ENCODE measurements around the gene EYA2. TPM values are rescaled to one million over a fixed set of nuclear protein-coding genes. Genes with fewer than 3 reads are reported as not detected.

EYA2 gene
- total RNA-seq, 1 donor = 1.6 TPM

- no peak overlapping the region for H3K4me3 ChIP-seq (ENCODE audit: low read depth, low read length)
- TF ChIP-seq, protein P1, sequence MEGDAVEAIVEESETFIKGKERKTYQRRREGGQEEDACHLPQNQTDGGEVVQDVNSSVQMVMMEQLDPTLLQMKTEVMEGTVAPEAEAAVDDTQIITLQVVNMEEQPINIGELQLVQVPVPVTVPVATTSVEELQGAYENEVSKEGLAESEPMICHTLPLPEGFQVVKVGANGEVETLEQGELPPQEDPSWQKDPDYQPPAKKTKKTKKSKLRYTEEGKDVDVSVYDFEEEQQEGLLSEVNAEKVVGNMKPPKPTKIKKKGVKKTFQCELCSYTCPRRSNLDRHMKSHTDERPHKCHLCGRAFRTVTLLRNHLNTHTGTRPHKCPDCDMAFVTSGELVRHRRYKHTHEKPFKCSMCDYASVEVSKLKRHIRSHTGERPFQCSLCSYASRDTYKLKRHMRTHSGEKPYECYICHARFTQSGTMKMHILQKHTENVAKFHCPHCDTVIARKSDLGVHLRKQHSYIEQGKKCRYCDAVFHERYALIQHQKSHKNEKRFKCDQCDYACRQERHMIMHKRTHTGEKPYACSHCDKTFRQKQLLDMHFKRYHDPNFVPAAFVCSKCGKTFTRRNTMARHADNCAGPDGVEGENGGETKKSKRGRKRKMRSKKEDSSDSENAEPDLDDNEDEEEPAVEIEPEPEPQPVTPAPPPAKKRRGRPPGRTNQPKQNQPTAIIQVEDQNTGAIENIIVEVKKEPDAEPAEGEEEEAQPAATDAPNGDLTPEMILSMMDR (IDR thresholded peaks at IDR 0.05; ENCODE audit: insufficient read depth, low read length) = no peak
- no peak for DNase-seq (ENCODE audit: low read depth)
These were observed 70.8 kb downstream of the EYA2 start for GRCh38 chr20:46965477-46965876.

DNA sequence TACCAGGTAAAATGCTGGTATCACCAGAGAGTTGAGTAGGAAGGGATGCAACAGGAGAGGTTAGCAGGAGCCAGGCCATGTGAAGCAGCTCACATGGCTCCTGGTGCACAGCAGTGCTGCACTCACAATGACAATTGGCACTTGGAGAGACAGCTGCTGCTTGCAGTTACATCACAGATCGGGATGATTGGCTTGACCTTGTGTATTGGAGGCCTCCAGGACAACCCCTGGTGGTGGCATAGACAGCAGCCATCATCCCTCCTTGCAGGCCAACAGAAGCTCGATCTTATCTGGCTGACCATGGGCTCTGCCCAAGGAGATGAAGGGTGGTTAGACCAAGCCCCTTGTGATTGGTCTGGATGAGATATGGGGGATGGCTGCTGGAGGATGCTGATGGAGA lies 73.0 kb downstream of the EYA2 start:
- H3K4me3 ChIP-seq (ENCODE audit: low read depth, low read length) = no peak overlapping the region
- TF ChIP-seq, protein P1 (IDR thresholded peaks at IDR 0.05; ENCODE audit: insufficient read depth, low read length) = no peak
- no peak for DNase-seq (ENCODE audit: low read depth)

DNA sequence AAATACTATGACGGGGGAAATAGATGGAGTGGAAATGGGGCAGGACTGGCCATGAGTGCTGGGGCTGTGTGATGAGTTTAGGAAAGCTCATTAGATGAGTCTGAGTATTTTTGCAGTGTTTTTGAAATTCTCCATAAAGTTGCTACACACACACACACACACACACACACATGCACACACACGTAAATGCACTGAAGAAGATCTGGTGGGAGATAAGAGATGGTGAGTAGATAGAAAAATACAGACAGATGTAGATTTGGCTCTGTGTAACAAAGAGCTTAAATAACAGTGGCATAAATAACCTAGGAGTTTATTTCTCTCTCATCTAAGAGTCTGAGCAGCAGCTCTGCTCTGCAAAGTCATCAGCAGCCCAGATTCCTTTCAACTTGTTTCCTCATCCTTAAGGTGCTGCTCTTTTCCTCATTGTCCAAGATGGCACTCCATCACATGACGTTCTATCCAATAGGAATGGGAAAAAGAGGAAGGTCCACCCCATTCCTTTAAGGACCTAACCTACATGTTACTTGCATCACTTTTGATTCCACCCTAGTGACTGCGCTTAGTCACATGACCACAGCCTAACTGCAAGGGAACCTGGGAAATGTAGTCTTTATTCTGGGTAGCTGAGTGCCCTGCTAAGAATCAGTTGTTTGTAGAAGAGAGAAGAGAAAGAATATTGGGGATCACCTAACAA lies 76.4 kb downstream of the EYA2 start:
- TF ChIP-seq, protein P1 (IDR thresholded peaks at IDR 0.05; ENCODE audit: insufficient read depth, low read length) = no peak
- DNase-seq (ENCODE audit: low read depth) = peak; percentile 91
- no peak overlapping the region for H3K4me3 ChIP-seq (ENCODE audit: low read depth, low read length)

DNA sequence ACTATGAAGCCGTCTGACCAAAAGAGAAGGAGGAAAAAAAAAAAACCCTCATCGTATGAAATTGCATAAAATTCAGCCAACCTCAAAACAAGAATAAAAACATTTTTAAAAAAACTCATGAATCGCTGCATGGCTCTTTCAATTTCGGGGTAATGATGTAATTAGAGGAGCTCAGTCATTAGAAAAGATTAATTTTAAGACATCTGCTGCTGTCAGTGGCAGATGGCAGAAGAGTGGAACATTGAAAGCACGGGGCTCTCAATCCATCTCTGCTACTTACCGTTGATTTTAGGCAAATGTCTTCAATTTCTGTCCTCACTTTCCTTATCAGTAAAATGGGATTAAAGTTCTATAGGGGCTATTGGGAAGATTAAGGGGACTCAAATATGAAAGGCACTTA lies 79.1 kb downstream of the EYA2 start:
- no peak overlapping the region for H3K4me3 ChIP-seq (ENCODE audit: low read depth, low read length)
- DNase-seq (ENCODE audit: low read depth) = no peak
- TF ChIP-seq, protein P1 (IDR thresholded peaks at IDR 0.05; ENCODE audit: insufficient read depth, low read length) = no peak

DNA sequence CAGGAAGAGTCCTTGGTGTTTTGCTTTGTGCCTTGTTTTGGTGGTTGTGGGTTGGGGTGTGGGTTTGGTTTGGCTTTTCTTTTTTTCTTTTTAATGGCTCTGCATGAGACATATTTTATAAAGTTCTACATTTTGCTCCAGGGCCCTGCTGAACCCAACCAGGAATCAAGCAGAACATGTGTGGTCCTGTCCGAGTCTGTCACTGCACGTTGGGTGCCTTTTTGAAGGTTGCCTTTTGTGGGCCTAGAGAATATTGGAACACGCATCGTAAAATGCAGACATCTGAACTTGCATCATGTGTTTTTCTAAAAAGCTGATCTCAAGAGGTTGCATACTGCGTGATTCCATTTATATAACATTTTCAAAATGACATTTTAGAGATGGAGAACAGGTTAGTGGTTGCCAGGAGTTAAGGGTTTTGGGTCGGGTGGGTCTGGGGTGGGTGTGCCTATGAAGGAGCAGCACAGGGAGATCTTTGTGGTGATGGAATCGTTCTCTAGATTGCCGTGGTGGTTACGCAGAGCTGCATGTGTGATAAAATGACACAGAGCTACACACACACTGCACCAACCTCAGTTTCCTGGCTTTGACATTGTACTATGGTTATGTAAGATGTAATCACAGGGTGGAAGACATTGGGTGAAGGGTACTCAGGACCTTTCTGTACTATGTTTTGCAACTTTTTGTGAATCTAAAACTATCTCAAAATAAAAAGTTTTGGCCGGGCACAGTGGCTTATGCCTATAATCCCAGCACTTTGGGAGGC lies 80.2 kb downstream of the EYA2 start:
- DNase-seq (ENCODE audit: low read depth) = no peak
- TF ChIP-seq, protein P1 (IDR thresholded peaks at IDR 0.05; ENCODE audit: insufficient read depth, low read length) = no peak
- H3K4me3 ChIP-seq (ENCODE audit: low read depth, low read length) = no peak overlapping the region

- TF ChIP-seq, protein P1 (IDR thresholded peaks at IDR 0.05; ENCODE audit: insufficient read depth, low read length) = no peak
- no peak overlapping the region for H3K4me3 ChIP-seq (ENCODE audit: low read depth, low read length)
- DNase-seq (ENCODE audit: low read depth) = no peak
These were observed 81.3 kb downstream of the EYA2 start for GRCh38 chr20:46975976-46976375.

All from fibroblast of the aortic adventitia (primary cell).